Spleen (tissue), 11 donors: Measurements from ENCODE around the gene GJC3. TPM values are rescaled to one million over a fixed set of nuclear protein-coding genes. Genes with fewer than 3 reads are reported as not detected.

Experiments
- DNase-seq: peaks from one replicate; pipeline ENCODE4 v3.0.0-alpha.2; 2020
- H3K27ac ChIP-seq, 8 donors: fragments of 200-600 bp; sonication (generic) in 7 of 8; 1 replicate in 4 of 8; 2 replicates in 4 of 8; pipeline versions ENCODE4 v1.5.0 to v1.8.0; 2016 to 2021; ENCODE audit warnings: inconsistent platforms in 4 of 8, mild to moderate bottlenecking in 4 of 8, moderate library complexity in 1 of 8
- H3K27me3 ChIP-seq, 7 donors: fragments of 200-600 bp; sonication (generic) in 6 of 7; replicated peaks in 1 of 7; 1 replicate in 4 of 7; 2 replicates in 3 of 7; pipeline versions ENCODE4 v1.5.0 to v1.8.0; 2016 to 2021; ENCODE audit warnings: inconsistent platforms in 3 of 7, mild to moderate bottlenecking in 1 of 7
- H3K36me3 ChIP-seq, 6 donors: fragments of 200-600 bp; sonication (generic) in 5 of 6; 1 replicate in 4 of 6; 2 replicates in 2 of 6; pipeline versions ENCODE4 v1.5.0 to v1.8.0; 2016 to 2021; ENCODE audit warnings: inconsistent platforms in 2 of 6
- H3K4me1 ChIP-seq, 6 donors: fragments of 200-600 bp; sonication (generic) in 5 of 6; 1 replicate in 3 of 6; 2 replicates in 3 of 6; pipeline versions ENCODE4 v1.5.0 to v1.8.0; 2016 to 2021; ENCODE audit warnings: inconsistent platforms in 3 of 6
- H3K4me3 ChIP-seq, 8 donors: fragments of 200-600 bp; sonication (generic) in 7 of 8; 1 replicate in 4 of 8; 2 replicates in 4 of 8; pipeline versions ENCODE4 v1.5.0 to v1.8.0; 2016 to 2021; ENCODE audit warnings: inconsistent platforms in 4 of 8, mild to moderate bottlenecking in 4 of 8, moderate library complexity in 2 of 8
- H3K9me3 ChIP-seq, 8 donors: fragments of 200-600 bp; sonication (generic) in 7 of 8; 1 replicate in 4 of 8; 2 replicates in 4 of 8; pipeline versions ENCODE4 v1.5.0 to v1.8.0; 2016 to 2021; ENCODE audit warnings: inconsistent platforms in 4 of 8
- CTCF ChIP-seq, 11 experiments: fragments of 200-600 bp in 7 of 11; fragments of 450-650 bp in 4 of 11; sonication (generic) in 4 of 11; IDR thresholded peaks in 8 of 11; conservative IDR thresholded peaks in 3 of 11; 1 replicate in 7 of 11; 2 replicates in 4 of 11; pipeline versions ENCODE4 v1.4.0 to v1.8.0; 2016 to 2021; ENCODE audit warnings: antibody characterized with exemption in 11 of 11, inconsistent platforms in 4 of 11, mild to moderate bottlenecking in 1 of 11
- POLR2A ChIP-seq, 3 donors: fragments of 450-650 bp; IDR thresholded peaks; one replicate each; pipeline ENCODE4 v1.5.1; 2017; ENCODE audit warnings: antibody characterized with exemption in 3 of 3, mild to moderate bottlenecking in 1 of 3
- POLR2AphosphoS5 ChIP-seq, 3 donors: sonication (generic); formaldehyde crosslinking; IDR thresholded peaks; one replicate each; pipeline ENCODE4 v1.5.1; 2017; ENCODE audit warnings: antibody characterized with exemption in 3 of 3
- WGBS, 5 donors: extraction: QIAGEN DNeasy Blood & Tissue Kit in 3 of 5; methylation state at CpG; one replicate each; pipeline versions ENCODE4 v1.1.5 to v1.1.7; 2013 to 2018; 5-methylcytosine and 5-hydroxymethylcytosine counted together
- intact Hi-C: fragments of 100-400 bp; cut with DNase I; formaldehyde crosslinking; loops from one replicate; pipeline ENCODE4 v1.15.0; 2023; ENCODE audit warnings: low total_unique reads
- polyA plus RNA-seq, 3 donors: library from polyadenylated mRNA; stranded (reverse); fragments of 200-250 nt; gene quantifications; one replicate each; pipeline ENCODE4 v1.2.1, GENCODE V29; 2013
- total RNA-seq, 7 donors: library from RNA; depleted of rRNA in 3 of 7; stranded (reverse); fragments of >200 nt in 3 of 7; fragmentation: NEBNext Ultra II Directional in 4 of 7; extraction: Animal tissue kit (Norgen Biotek cat#: 25700) in 4 of 7; gene quantifications; one replicate each; pipeline versions ENCODE4 v1.1.0 to v1.2.1, GENCODE V29; 2016 to 2021
- donor health status: healthy with polysubstance abuse.
- donor health status: DM: no; HTN: no; CAD: no; lungs with moderate emphysema.
- donor health status: DM: no; HTN: no; CAD: no.
- donor health status: Bipolar disorder and iron deficiency.
- donor health status: healthy.
- donor health status: DM: no; HTN: no; CAD: no.
- donor health status: DM: yes; HTN: yes; CAD: no.

GJC3 gene
- total and polyA plus RNA-seq, 10 donors, result 0.29 to 1.0 (median 0.50) TPM; not detected in 6

- no peak overlapping the region for H3K4me3 ChIP-seq
- no peak overlapping the region for H3K27ac ChIP-seq
- peaks cover 0 to 82% (median 32%) of the 10 kb centered on the region in 6 donors for H3K36me3 ChIP-seq
- 94 to 100% (median 97%) methylated on average over 2 of the region's 2 CpGs for WGBS, 5 donors
- DNase-seq, result no peak
- intact Hi-C loops, result loop anchor here (5.0 kb wide), 1 partner anchor 81 kb away; no protein-coding TSS in a partner anchor
- no peaks in the 10 kb centered on the region for H3K27me3 ChIP-seq
- no peaks in the 10 kb centered on the region for H3K9me3 ChIP-seq
- TF ChIP-seq CTCF (IDR thresholded peaks at IDR 0.05 in 8 of 11, conservative IDR thresholded peaks at IDR 0.05 in 3 of 11) (no peak), POLR2A (IDR thresholded peaks at IDR 0.05) (no peak), POLR2AphosphoS5 (IDR thresholded peaks at IDR 0.05) (no peak)
- H3K4me1 ChIP-seq, result peaks cover under 1 to 57% (median 36%) of the 10 kb centered on the region in 6 donors
These were observed 18.4 kb downstream of the GJC3 start for GRCh38 chr7:99910976-99911375.

GRCh38 chr7:99901581-99901980, 27.8 kb downstream of the GJC3 start:
- Histone ChIP-seq H3K27me3 (no peaks in the 10 kb centered on the region), H3K4me1 (peaks cover 0 to 7% (median 0%) of the 10 kb centered on the region in 6 donors), H3K27ac (no peak overlapping the region), H3K36me3 (peaks cover 6 to 96% (median 80%) of the 10 kb centered on the region in 6 donors), H3K9me3 (no peaks in the 10 kb centered on the region), H3K4me3 (no peak overlapping the region)
- no peak for DNase-seq
- intact Hi-C loops, result no loop called here
- WGBS, 5 donors, result 97 to 98% (median 97%) methylated on average over 10 of the region's 10 CpGs
- TF ChIP-seq POLR2AphosphoS5 (IDR thresholded peaks at IDR 0.05), result no peak
- TF ChIP-seq POLR2A (IDR thresholded peaks at IDR 0.05), result no peak
- TF ChIP-seq CTCF (IDR thresholded peaks at IDR 0.05 in 8 of 11, conservative IDR thresholded peaks at IDR 0.05 in 3 of 11), result no peak

- TF ChIP-seq POLR2A (IDR thresholded peaks at IDR 0.05) (no peak), CTCF (IDR thresholded peaks at IDR 0.05 in 8 of 11, conservative IDR thresholded peaks at IDR 0.05 in 3 of 11) (no peak), POLR2AphosphoS5 (IDR thresholded peaks at IDR 0.05) (peak in 1 of 3 donors; percentile 14)
- H3K27ac ChIP-seq, result no peak overlapping the region
- WGBS, 5 donors, result 92 to 98% (median 96%) methylated on average over 6 of the region's 6 CpGs
- H3K27me3 ChIP-seq, result no peaks in the 10 kb centered on the region
- H3K9me3 ChIP-seq, result no peaks in the 10 kb centered on the region
- peaks cover 6 to 79% (median 65%) of the 10 kb centered on the region in 6 donors for H3K36me3 ChIP-seq
- peaks cover 0 to 7% (median 0%) of the 10 kb centered on the region in 6 donors for H3K4me1 ChIP-seq
- intact Hi-C loops, result no loop called here
- H3K4me3 ChIP-seq, result no peak overlapping the region
- DNase-seq, result no peak
These were observed 29.4 kb downstream of the GJC3 start for GRCh38 chr7:99899830-99900519.

GRCh38 chr7:99898836-99899235, 30.6 kb downstream of the GJC3 start:
- intact Hi-C loops, result no loop called here
- 89 to 96% (median 92%) methylated on average over 3 of the region's 3 CpGs for WGBS, 5 donors

More at GRCh38 chr7:99898836-99899235, 30.6 kb downstream of the GJC3 start:
- no peak overlapping the region for H3K27ac ChIP-seq
- H3K36me3 ChIP-seq, result peaks cover 6 to 68% (median 56%) of the 10 kb centered on the region in 6 donors
- peaks cover 0 to 7% (median 0%) of the 10 kb centered on the region in 6 donors for H3K4me1 ChIP-seq
- no peak overlapping the region for H3K4me3 ChIP-seq
- no peaks in the 10 kb centered on the region for H3K9me3 ChIP-seq
- no peak for DNase-seq
- H3K27me3 ChIP-seq, result no peaks in the 10 kb centered on the region
- TF ChIP-seq POLR2A (IDR thresholded peaks at IDR 0.05), result no peak
- TF ChIP-seq POLR2AphosphoS5 (IDR thresholded peaks at IDR 0.05), result no peak
- no peak for TF ChIP-seq CTCF (IDR thresholded peaks at IDR 0.05 in 8 of 11, conservative IDR thresholded peaks at IDR 0.05 in 3 of 11)
